ACC112 (cell line): ENCODE measurements around the gene STOML3.

Source experiments
- H2AFZ ChIP-seq: fragments of 200-600 bp; sonication (generic); one replicate; pipeline ENCODE4 v1.6.0; 2017; ENCODE audit warnings: antibody characterized with exemption, low read length; ENCODE audit not compliant: unreplicated experiment
- H3K27ac ChIP-seq: fragments of 200-600 bp; sonication (generic); 2 replicates; pipeline ENCODE4 v1.5.1; 2014; ENCODE audit warnings: low read depth, mild to moderate bottlenecking, antibody characterized with exemption, low read length, moderate library complexity
- H3K27me3 ChIP-seq: fragments of 200-600 bp; sonication (generic); 2 replicates; pipeline ENCODE4 v1.6.1; 2014; ENCODE audit warnings: mild to moderate bottlenecking, antibody characterized with exemption, low read length, moderate library complexity, mixed read lengths; ENCODE audit not compliant: insufficient read depth
- H3K36me3 ChIP-seq: fragments of 200-600 bp; sonication (generic); 2 replicates; pipeline ENCODE4 v1.6.1; 2016; ENCODE audit warnings: mild to moderate bottlenecking, antibody characterized with exemption, low read length, moderate library complexity, mixed read lengths; ENCODE audit not compliant: insufficient read depth
- H3K4me1 ChIP-seq: fragments of 200-600 bp; sonication (generic); one replicate; pipeline ENCODE4 v1.6.1; 2016; ENCODE audit warnings: low read length, mixed read lengths; ENCODE audit not compliant: insufficient read depth, unreplicated experiment, control insufficient read depth
- H3K4me3 ChIP-seq: fragments of 200-600 bp; sonication (generic); 2 replicates; pipeline ENCODE4 v1.5.1; 2014; ENCODE audit warnings: mild to moderate bottlenecking, low read depth, low read length
- H3K79me2 ChIP-seq: fragments of 200-600 bp; sonication (generic); one replicate; pipeline ENCODE4 v1.6.0; 2016; ENCODE audit warnings: low read length; ENCODE audit not compliant: control insufficient read depth, unreplicated experiment, insufficient read depth

STOML3 gene

GRCh38 chr13:38981096-38981495, 9.5 kb downstream of the STOML3 start:
- H3K27ac ChIP-seq = no peak overlapping the region
- peaks cover 61% of the 10 kb centered on the region for H3K27me3 ChIP-seq
- H3K4me3 ChIP-seq = no peak overlapping the region
- H3K4me1 ChIP-seq = no peaks in the 10 kb centered on the region
- no peaks in the 10 kb centered on the region for H3K36me3 ChIP-seq
- H3K79me2 ChIP-seq = no peaks in the 10 kb centered on the region
- H2AFZ ChIP-seq = no peak overlapping the region

- H2AFZ ChIP-seq = no peak overlapping the region
- H3K4me1 ChIP-seq = no peaks in the 10 kb centered on the region
- H3K4me3 ChIP-seq = no peak overlapping the region
- no peak overlapping the region for H3K27ac ChIP-seq
- H3K79me2 ChIP-seq = no peaks in the 10 kb centered on the region
- peaks cover 61% of the 10 kb centered on the region for H3K27me3 ChIP-seq
- no peaks in the 10 kb centered on the region for H3K36me3 ChIP-seq
Measured at GRCh38 chr13:38980750-38981078, 9.9 kb downstream of the STOML3 start.

- Histone ChIP-seq H2AFZ (no peak overlapping the region), H3K27ac (no peak overlapping the region), H3K36me3 (no peaks in the 10 kb centered on the region), H3K4me3 (no peak overlapping the region), H3K79me2 (no peaks in the 10 kb centered on the region), H3K27me3 (peaks cover 61% of the 10 kb centered on the region), H3K4me1 (no peaks in the 10 kb centered on the region)
Measured at GRCh38 chr13:38979891-38980749, 10.5 kb downstream of the STOML3 start.

- Histone ChIP-seq H3K4me3 (no peak overlapping the region), H3K27ac (no peak overlapping the region), H3K36me3 (no peaks in the 10 kb centered on the region), H3K79me2 (no peaks in the 10 kb centered on the region), H3K4me1 (no peaks in the 10 kb centered on the region), H3K27me3 (peaks cover 57% of the 10 kb centered on the region), H2AFZ (no peak overlapping the region)
Measured at GRCh38 chr13:38970380-38971051, 20.1 kb downstream of the STOML3 start.

- H3K4me1 ChIP-seq = no peaks in the 10 kb centered on the region
- H3K27ac ChIP-seq = no peak overlapping the region
- peaks cover 66% of the 10 kb centered on the region for H3K27me3 ChIP-seq
- H3K36me3 ChIP-seq = no peaks in the 10 kb centered on the region
- H3K4me3 ChIP-seq = no peak overlapping the region
- no peak overlapping the region for H2AFZ ChIP-seq
- H3K79me2 ChIP-seq = no peaks in the 10 kb centered on the region
Measured at GRCh38 chr13:38969187-38969586, 21.4 kb downstream of the STOML3 start.

GRCh38 chr13:38967446-38967845, 23.2 kb downstream of the STOML3 start:
- H3K79me2 ChIP-seq = no peaks in the 10 kb centered on the region
- no peak overlapping the region for H3K4me3 ChIP-seq
- H3K4me1 ChIP-seq = no peaks in the 10 kb centered on the region
- H3K36me3 ChIP-seq = no peaks in the 10 kb centered on the region
- no peak overlapping the region for H2AFZ ChIP-seq
- no peak overlapping the region for H3K27ac ChIP-seq
- H3K27me3 ChIP-seq = peaks cover 58% of the 10 kb centered on the region

- H3K27ac ChIP-seq = no peak overlapping the region
- no peaks in the 10 kb centered on the region for H3K36me3 ChIP-seq
- no peak overlapping the region for H2AFZ ChIP-seq
- H3K4me3 ChIP-seq = no peak overlapping the region
- no peaks in the 10 kb centered on the region for H3K79me2 ChIP-seq
- no peaks in the 10 kb centered on the region for H3K4me1 ChIP-seq
- peaks cover 58% of the 10 kb centered on the region for H3K27me3 ChIP-seq
Measured at GRCh38 chr13:38965281-38965680, 25.4 kb downstream of the STOML3 start.

- Histone ChIP-seq H3K36me3 (no peaks in the 10 kb centered on the region), H2AFZ (no peak overlapping the region), H3K4me3 (no peak overlapping the region), H3K27me3 (peaks cover 8% of the 10 kb centered on the region), H3K27ac (no peak overlapping the region), H3K79me2 (no peaks in the 10 kb centered on the region), H3K4me1 (no peaks in the 10 kb centered on the region)
Measured at GRCh38 chr13:38960175-38960574, 30.5 kb downstream of the STOML3 start.

- Histone ChIP-seq H2AFZ (no peak overlapping the region), H3K27me3 (peaks cover 7% of the 10 kb centered on the region), H3K4me1 (no peaks in the 10 kb centered on the region), H3K79me2 (no peaks in the 10 kb centered on the region), H3K36me3 (no peaks in the 10 kb centered on the region), H3K4me3 (no peak overlapping the region), H3K27ac (no peak overlapping the region)
Measured at GRCh38 chr13:38957794-38958592, 32.6 kb downstream of the STOML3 start.

- H3K4me1 ChIP-seq = no peaks in the 10 kb centered on the region
Measured at GRCh38 chr13:38954844-38955243, 35.8 kb downstream of the STOML3 start.

More at GRCh38 chr13:38954844-38955243, 35.8 kb downstream of the STOML3 start:
- no peak overlapping the region for H3K4me3 ChIP-seq
- no peak overlapping the region for H2AFZ ChIP-seq
- H3K27me3 ChIP-seq = peaks cover 23% of the 10 kb centered on the region
- no peaks in the 10 kb centered on the region for H3K36me3 ChIP-seq
- H3K79me2 ChIP-seq = no peaks in the 10 kb centered on the region
- H3K27ac ChIP-seq = no peak overlapping the region
